Measurements from ENCODE around the gene EIF4E. TPM values are rescaled to one million over a fixed set of nuclear protein-coding genes. Genes with fewer than 3 reads are reported as not detected.
"Not testable (repeated sequence)": the region's sequence is repeated elsewhere in the genome, so short reads cannot be mapped to it uniquely, and the experiment has no call there.

EIF4E gene
- total and polyA plus RNA-seq, 2 donors (not counting 1 experiment from before 2014, with no cell fraction given): 20.9 to 71.2 TPM

DNA sequence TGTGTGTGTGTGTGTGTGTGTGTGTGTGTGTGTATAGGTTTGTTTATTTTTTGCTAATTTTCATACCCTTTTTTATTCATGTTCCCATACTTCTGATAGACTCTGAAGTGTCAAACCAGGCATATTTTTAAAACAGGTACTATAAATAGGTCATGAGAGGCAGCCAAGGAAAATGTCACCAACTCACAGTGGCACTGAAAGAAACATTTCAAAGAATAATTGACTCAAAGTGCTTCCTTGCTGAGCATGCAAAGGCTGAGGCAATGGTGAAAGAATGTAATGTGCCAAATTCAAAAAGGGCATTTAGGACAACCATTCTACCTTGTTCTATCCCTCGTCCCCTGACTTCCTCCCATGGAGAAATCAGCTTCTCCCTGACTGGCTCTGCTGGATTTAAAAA, 95.5 kb downstream of the EIF4E start:
- no peaks in the 10 kb centered on the region for H3K4me1 ChIP-seq (ENCODE audit: control insufficient read depth in 2 of 2, insufficient read depth in 2 of 2, low read length in 2 of 2)
- Mint-ChIP-seq H3K9me3 (ENCODE audit: insufficient read depth) (no peaks in the 10 kb centered on the region), H3K4me1 (no peaks in the 10 kb centered on the region), H3K27me3 (no peaks in the 10 kb centered on the region), H3K4me3 (no peak overlapping the region), H3K27ac (no peak overlapping the region)
- H3K36me3 ChIP-seq (replicated peaks in 1 of 2; ENCODE audit: control extremely low read depth in 1 of 2, control insufficient read depth in 1 of 2, extremely low read depth in 1 of 2, insufficient read depth in 2 of 2, low read length in 1 of 2): no peaks in the 10 kb centered on the region
- intact Hi-C loops (cut with micrococcal nuclease): no loop called here
- H3K9ac ChIP-seq (ENCODE audit: low read length): no peak overlapping the region
- ATAC-seq (ENCODE audit: low read depth): no peak
- no peak overlapping the region for H3K4me2 ChIP-seq (replicated peaks; ENCODE audit: low read depth, low read length, poor library complexity, severe bottlenecking)
- no peaks in the 10 kb centered on the region for H4K20me1 ChIP-seq (ENCODE audit: control insufficient read depth, insufficient read depth, low read length, poor library complexity, severe bottlenecking)
- POLR2A ChIA-PET: no interaction called here
- no peaks in the 10 kb centered on the region for H3K27me3 ChIP-seq (replicated peaks in 1 of 4; ENCODE audit: control extremely low read depth in 1 of 4, control insufficient read depth in 3 of 4, insufficient read depth in 4 of 4, low read length in 3 of 4)
- H3K27ac ChIP-seq (ENCODE audit: low read length in 2 of 2): no peak overlapping the region
- no peak for DNase-seq
- H3K79me2 ChIP-seq (ENCODE audit: control insufficient read depth, insufficient read depth, low read length): no peaks in the 10 kb centered on the region
- TF ChIP-seq CTCF (IDR thresholded peaks at IDR 0.05) (no peak), EZH2 (IDR thresholded peaks at IDR 0.05; ENCODE audit: borderline replicate concordance, insufficient read depth, low read depth, low read length, poor library complexity, severe bottlenecking) (no peak)
- WGBS (ENCODE audit: insufficient coverage): no CpG with 5 or more reads among the region's 1 CpG
- no peaks in the 10 kb centered on the region for H3K9me3 ChIP-seq (ENCODE audit: control extremely low read depth in 1 of 3, control insufficient read depth in 2 of 3, insufficient read depth in 1 of 3, low read length in 2 of 3)
- no peak overlapping the region for H2AFZ ChIP-seq (ENCODE audit: insufficient read depth, low read depth, low read length, poor library complexity, severe bottlenecking)
- CTCF ChIA-PET: no interaction called here
- H3K4me3 ChIP-seq (ENCODE audit: control extremely low read depth in 1 of 5, extremely low read depth in 1 of 5, insufficient read depth in 1 of 5, low read depth in 2 of 5, low read length in 4 of 5): no peak overlapping the region

GRCh38 chr4:98831036-98831435, 97.9 kb downstream of the EIF4E start:
- H3K4me3 Mint-ChIP-seq; H3K27me3 Mint-ChIP-seq; DNase-seq; H3K27me3 ChIP-seq (replicated peaks in 1 of 4; ENCODE audit: control extremely low read depth in 1 of 4, control insufficient read depth in 3 of 4, insufficient read depth in 4 of 4, low read length in 3 of 4); H3K79me2 ChIP-seq (ENCODE audit: control insufficient read depth, insufficient read depth, low read length); H3K27ac ChIP-seq (ENCODE audit: low read length in 2 of 2); H3K9me3 ChIP-seq (ENCODE audit: control extremely low read depth in 1 of 3, control insufficient read depth in 2 of 3, insufficient read depth in 1 of 3, low read length in 2 of 3); H3K4me2 ChIP-seq (replicated peaks; ENCODE audit: low read depth, low read length, poor library complexity, severe bottlenecking); ATAC-seq (ENCODE audit: low read depth); intact Hi-C loops (cut with micrococcal nuclease); H3K4me1 Mint-ChIP-seq; H3K4me1 ChIP-seq (ENCODE audit: control insufficient read depth in 2 of 2, insufficient read depth in 2 of 2, low read length in 2 of 2); H3K27ac Mint-ChIP-seq; H3K9ac ChIP-seq (ENCODE audit: low read length); POLR2A ChIA-PET; H3K4me3 ChIP-seq (ENCODE audit: control extremely low read depth in 1 of 5, extremely low read depth in 1 of 5, insufficient read depth in 1 of 5, low read depth in 2 of 5, low read length in 4 of 5); H3K36me3 ChIP-seq (replicated peaks in 1 of 2; ENCODE audit: control extremely low read depth in 1 of 2, control insufficient read depth in 1 of 2, extremely low read depth in 1 of 2, insufficient read depth in 2 of 2, low read length in 1 of 2); H2AFZ ChIP-seq (ENCODE audit: insufficient read depth, low read depth, low read length, poor library complexity, severe bottlenecking); H3K9me3 Mint-ChIP-seq (ENCODE audit: insufficient read depth); H4K20me1 ChIP-seq (ENCODE audit: control insufficient read depth, insufficient read depth, low read length, poor library complexity, severe bottlenecking): not testable (repeated sequence)
- CTCF ChIA-PET: interaction anchor here (1.2 to 1.5 kb wide), 2 partner anchors 363 to 364 kb away, joined by 4 to 5 read pairs; no protein-coding TSS in a partner anchor
- WGBS (ENCODE audit: insufficient coverage): 100% methylated on average over 1 of the region's 1 CpG

Small RNA genes lying within 50 kb of the gene (small RNA-seq; reads per million reads assigned to genes)
- not detected for gene RNU7-149P (ENCODE audit: insufficient read length, low read depth, low replicate concordance)
- not detected for gene TBCAP3 (ENCODE audit: insufficient read length, low read depth, low replicate concordance)

Other genes with a start within 250 kb of the EIF4E start
- 40.0 and 42.6 TPM in 2 replicates for gene METAP1, start 66.6 kb upstream of the EIF4E start, total RNA-seq
- gene METAP1, start 66.6 kb upstream of the EIF4E start, polyA plus RNA-seq: 20.4 and 26.3 TPM in 2 replicates
- gene ADH5, start 159.7 kb upstream of the EIF4E start, total RNA-seq: 59.2 and 65.6 TPM in 2 replicates
- gene ADH5, start 159.7 kb upstream of the EIF4E start, polyA plus RNA-seq: 23.9 and 32.7 TPM in 2 replicates
- not detected in 2 replicates for gene ADH4, start 215.2 kb upstream of the EIF4E start, total RNA-seq
- not detected in 2 replicates for gene ADH4, start 215.2 kb upstream of the EIF4E start, polyA plus RNA-seq

Data from B cell (primary cell).